Stimulated activated memory B cell treated with anti-CD40 and anti-IgM and Interleukin-4, amounts not matched to agents 10 μg/mL and 1 μg/mL and 100 μg/mL, for 72 hours (primary cell): ENCODE results near the gene CRYBA4.
A peak's percentile ranks its signal among the peaks of the same experiment; 100 is the strongest.

Experiments used
- ATAC-seq: fragments of 150-1000 bp; cut with Tn5 transposase; 2 replicates; pipeline ENCODE4 v1.10.0; 2021
- H3K27ac Mint-ChIP-seq: one replicate; pipeline ENCODE4 v1.8.0; 2022; ENCODE audit warnings: mild to moderate bottlenecking, mixed read lengths
- H3K27me3 Mint-ChIP-seq: one replicate; pipeline ENCODE4 v1.8.0; 2022; ENCODE audit warnings: mixed read lengths
- H3K36me3 Mint-ChIP-seq: one replicate; pipeline ENCODE4 v1.8.0; 2022; ENCODE audit warnings: mixed read lengths
- H3K4me1 Mint-ChIP-seq: one replicate; pipeline ENCODE4 v1.8.0; 2022; ENCODE audit warnings: mixed read lengths
- H3K4me3 Mint-ChIP-seq: one replicate; pipeline ENCODE4 v1.8.0; 2022; ENCODE audit warnings: mild to moderate bottlenecking, moderate library complexity, mixed read lengths
- H3K9me3 Mint-ChIP-seq: one replicate; pipeline ENCODE4 v1.8.0; 2022; ENCODE audit warnings: mixed read lengths

The CRYBA4 gene

DNA sequence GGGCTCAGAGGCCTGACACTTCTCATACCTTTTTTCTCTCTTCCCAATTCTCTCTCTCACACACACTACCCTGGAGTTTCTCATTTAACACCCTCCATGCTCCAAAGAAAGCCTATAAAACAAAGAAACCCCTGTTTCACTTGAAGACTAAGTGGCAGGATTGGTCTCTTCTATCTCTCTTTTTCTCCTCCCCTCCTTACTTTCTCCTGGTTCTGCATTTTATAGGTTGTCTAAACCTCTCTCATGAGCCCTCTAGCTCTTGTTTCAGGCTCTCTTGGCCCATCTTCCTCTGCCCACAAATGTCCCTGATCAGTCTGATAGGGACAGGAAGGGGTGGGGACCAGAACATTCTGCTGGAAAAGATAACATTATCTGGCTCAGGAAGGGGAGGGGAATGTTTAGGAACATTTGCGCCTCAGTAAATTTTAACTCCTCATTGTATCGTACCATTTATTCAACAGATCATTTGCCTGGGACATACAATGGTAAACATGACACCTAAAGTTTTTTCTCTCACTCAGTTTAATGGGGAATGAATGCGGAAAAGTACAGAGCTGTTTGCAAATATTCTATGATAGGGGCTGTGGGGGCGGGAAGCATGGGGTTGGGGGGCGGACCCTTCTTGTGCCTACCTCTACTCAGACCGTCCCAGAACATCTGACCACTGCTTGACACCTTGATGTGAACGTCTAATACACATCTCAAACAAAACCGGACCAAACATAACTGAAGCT is 10.8 kb downstream of the CRYBA4 start:
- H3K9me3 Mint-ChIP-seq: no peaks in the 10 kb centered on the region
- peaks cover 24% of the 10 kb centered on the region for H3K27me3 Mint-ChIP-seq
- ATAC-seq: no peak
- peaks cover 1% of the 10 kb centered on the region for H3K4me1 Mint-ChIP-seq
- no peak overlapping the region for H3K27ac Mint-ChIP-seq
- H3K36me3 Mint-ChIP-seq: no peaks in the 10 kb centered on the region
- H3K4me3 Mint-ChIP-seq: no peak overlapping the region

DNA sequence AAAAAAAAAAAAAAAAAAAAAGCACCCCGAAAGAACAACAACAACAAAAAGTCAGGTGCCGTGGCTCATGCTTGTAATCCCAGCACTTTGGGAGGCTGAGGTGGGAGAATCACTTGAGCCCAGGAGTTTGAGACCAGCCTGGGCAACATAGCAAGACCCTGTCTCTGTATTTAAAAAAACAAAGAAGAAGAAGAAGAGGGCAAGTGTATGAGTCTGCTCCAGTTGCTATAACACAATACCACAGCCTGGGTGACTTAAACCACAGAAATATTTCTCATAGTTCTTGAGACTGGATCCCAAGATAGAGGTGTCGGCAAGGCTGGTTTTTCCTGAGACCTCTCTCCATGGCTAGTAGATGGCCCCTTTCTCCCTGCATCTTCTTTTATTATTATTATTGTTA is 12.4 kb downstream of the CRYBA4 start:
- Mint-ChIP-seq H3K27ac (no peak overlapping the region), H3K4me3 (no peak overlapping the region), H3K27me3 (peaks cover 24% of the 10 kb centered on the region), H3K4me1 (no peaks in the 10 kb centered on the region), H3K9me3 (no peaks in the 10 kb centered on the region), H3K36me3 (no peaks in the 10 kb centered on the region)
- ATAC-seq: no peak

DNA sequence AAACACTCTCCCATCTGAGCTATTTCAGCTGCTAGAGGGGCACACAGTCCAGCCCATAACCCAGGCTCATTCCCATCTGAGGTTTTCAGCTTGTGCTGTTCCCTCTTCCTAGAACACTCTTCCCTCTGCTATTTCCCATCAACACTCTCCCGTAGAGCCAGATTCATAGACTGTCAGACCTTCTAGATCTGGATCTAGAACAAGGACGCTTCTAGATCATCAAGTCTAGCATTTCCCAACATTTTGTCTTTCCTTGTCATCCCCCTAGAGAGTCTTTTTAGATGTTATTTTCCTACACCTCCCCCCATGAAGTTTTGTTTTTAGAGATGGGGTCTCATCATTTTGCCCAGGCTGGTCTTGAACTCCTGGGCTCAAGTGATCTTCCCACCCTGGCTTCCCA is 13.4 kb downstream of the CRYBA4 start:
- Mint-ChIP-seq H3K4me3 (no peak overlapping the region), H3K36me3 (no peaks in the 10 kb centered on the region), H3K27me3 (peaks cover 25% of the 10 kb centered on the region), H3K4me1 (no peaks in the 10 kb centered on the region), H3K9me3 (no peaks in the 10 kb centered on the region), H3K27ac (no peak overlapping the region)
- no peak for ATAC-seq

DNA sequence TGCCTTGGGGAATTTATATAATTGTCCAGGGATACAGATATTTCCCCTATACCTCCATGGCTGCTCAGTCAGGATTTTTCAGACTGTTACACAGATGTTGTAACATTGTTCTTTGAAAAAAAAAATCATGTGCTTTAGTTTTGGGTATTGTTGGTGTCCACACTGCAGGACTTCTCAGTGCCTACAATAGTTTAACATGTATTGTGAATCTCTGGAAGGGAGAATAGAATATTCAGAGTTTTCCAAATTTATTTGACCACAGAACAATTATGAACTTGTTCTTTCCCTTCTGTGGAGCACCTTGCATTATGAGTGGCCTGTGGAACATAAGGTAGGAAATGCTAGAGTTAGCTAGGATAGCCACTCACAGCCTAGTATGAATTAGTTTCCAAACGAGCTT is 14.5 kb downstream of the CRYBA4 start:
- no peak overlapping the region for H3K27ac Mint-ChIP-seq
- H3K27me3 Mint-ChIP-seq: peaks cover 33% of the 10 kb centered on the region
- H3K4me3 Mint-ChIP-seq: no peak overlapping the region
- H3K36me3 Mint-ChIP-seq: no peaks in the 10 kb centered on the region
- no peaks in the 10 kb centered on the region for H3K9me3 Mint-ChIP-seq
- ATAC-seq: no peak
- H3K4me1 Mint-ChIP-seq: no peaks in the 10 kb centered on the region

DNA sequence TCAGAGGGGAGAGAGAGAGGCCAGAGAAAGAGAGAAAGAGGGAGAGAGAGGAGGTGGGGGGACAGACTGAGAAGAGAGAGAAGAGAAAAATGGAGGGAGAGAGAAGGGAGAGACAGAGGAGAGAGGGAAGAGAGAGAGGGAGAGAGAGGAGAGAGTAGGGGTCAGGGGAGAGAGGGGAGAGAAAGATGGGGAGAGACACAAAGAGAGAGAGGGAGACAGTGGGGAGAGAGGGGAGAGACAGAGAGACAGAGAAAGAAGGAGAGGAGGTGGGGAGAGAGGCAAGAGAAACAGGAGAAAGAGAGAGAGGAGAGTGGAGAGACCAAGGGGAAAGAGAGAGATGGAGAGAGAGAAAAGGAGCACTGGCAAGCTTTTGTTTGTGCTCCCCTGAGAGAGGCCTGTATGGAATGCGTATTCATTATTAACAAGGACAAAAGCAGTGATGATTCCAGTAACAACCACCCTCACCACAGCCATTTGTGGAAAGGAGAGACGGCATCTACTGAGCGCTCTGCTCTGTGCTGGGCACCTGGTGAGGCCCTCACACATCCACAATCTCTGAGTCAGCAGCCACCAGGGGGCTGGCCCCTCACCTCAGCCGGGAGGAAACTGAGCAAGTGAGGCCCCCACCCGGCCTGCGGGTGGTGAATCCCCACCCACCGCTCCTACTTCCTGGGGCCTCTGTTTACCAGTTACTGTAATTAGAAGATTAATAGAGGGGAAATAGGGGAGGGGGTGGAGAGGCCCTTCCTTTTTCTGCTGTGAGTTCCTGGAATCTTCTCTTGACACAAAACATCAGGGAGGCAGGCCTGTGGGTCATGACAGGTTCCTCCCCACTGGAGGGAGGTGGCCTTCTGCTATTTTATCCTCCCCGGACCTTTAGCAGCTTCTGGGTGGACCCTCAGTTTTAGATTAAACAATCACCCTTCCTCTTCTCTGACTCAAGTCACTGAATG is 21.0 kb downstream of the CRYBA4 start:
- Mint-ChIP-seq H3K36me3 (no peaks in the 10 kb centered on the region), H3K4me3 (no peak overlapping the region)

DNA sequence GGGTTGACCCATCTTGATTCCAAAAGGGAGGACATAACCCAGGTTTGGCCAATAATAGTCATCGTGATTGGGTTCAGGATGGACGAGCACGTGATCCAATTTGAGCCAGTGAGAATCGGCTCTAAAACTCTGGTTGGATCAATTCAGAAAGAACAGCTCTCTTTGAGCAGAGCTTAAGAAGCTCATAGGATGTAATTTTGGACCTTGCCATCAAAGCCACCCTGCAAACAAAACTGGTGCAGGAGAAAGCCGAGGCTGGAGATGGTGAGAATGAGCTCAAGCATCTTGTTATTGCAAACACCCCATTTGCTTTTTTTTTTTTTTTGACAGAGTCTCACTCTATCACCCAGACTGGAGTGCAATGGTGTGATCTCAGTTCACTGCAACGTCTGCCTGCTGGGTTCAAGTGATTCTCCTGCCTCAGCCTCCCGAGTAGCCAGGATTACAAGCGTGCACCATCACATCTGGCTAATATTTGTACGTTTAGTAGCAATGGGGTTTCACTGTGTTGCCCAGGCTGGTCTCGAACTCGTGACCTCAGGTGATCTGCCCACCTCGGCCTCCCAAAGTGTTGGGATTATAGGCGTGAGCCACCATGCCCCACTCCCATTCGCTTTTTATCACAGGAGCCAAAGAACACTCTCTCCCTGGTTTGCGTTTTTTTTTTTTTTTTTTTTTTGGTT is 21.8 kb downstream of the CRYBA4 start:
- no peaks in the 10 kb centered on the region for H3K36me3 Mint-ChIP-seq
- peak overlapping the region; percentile 86 for H3K27ac Mint-ChIP-seq
- no peaks in the 10 kb centered on the region for H3K9me3 Mint-ChIP-seq
- ATAC-seq: no peak
- H3K27me3 Mint-ChIP-seq: peaks cover 22% of the 10 kb centered on the region
- no peak overlapping the region for H3K4me3 Mint-ChIP-seq
- H3K4me1 Mint-ChIP-seq: peaks cover 21% of the 10 kb centered on the region

More for the DNA sequence above, 21.0 kb downstream of the CRYBA4 start:
- Mint-ChIP-seq H3K27me3 (peaks cover 19% of the 10 kb centered on the region), H3K27ac (peak overlapping the region; percentile 86), H3K4me1 (peaks cover 21% of the 10 kb centered on the region), H3K9me3 (no peaks in the 10 kb centered on the region)
- peak; percentile 14 for ATAC-seq

DNA sequence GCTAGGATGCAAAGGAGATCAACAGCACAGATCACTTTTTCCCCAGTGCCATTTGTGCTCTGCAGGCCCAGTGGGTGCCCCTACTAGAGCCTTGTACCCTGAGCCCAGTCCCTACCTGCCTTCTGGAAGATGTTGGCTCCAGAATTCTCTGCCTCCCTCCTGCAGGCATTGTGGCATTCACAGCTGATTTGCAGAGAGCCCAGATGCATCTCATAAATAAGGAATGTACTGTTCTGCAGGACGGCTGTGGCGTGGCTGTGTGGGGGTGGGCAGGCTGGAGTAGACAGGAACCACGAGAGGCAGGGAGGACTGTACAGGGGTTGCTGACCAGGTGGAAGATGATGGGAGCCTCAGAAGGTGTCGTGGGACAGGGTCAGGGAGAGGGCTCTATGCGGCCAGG is 24.4 kb downstream of the CRYBA4 start:
- Mint-ChIP-seq H3K4me3 (no peak overlapping the region), H3K36me3 (no peaks in the 10 kb centered on the region), H3K27me3 (peaks cover 12% of the 10 kb centered on the region), H3K4me1 (peaks cover 23% of the 10 kb centered on the region), H3K9me3 (no peaks in the 10 kb centered on the region), H3K27ac (no peak overlapping the region)
- ATAC-seq: no peak

DNA sequence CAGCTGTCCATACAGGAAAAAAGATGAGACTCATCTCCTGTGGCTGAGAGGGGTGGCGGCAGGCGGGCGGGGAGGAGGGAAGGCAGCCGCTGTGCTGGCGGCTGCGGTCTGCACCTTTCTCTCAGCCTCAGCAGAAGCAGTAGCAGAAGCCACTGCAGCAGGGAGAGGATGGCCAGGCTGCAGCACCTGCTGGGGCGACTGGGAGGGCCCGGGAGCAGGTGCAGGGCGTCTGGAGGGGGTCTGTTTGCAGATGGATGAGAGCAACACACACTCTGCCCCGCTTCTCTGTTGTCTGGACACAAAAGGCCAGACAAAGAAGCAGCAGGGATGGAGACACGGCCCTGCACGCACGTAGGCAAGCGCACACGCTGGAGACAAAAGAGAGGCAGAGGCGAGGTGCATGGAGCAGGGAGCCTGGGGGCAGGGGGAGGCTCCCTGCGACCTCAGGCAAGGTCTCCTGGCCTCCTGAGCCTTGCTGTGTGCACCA is 26.3 kb downstream of the CRYBA4 start:
- H3K27me3 Mint-ChIP-seq: peaks cover 12% of the 10 kb centered on the region
- ATAC-seq: no peak

DNA sequence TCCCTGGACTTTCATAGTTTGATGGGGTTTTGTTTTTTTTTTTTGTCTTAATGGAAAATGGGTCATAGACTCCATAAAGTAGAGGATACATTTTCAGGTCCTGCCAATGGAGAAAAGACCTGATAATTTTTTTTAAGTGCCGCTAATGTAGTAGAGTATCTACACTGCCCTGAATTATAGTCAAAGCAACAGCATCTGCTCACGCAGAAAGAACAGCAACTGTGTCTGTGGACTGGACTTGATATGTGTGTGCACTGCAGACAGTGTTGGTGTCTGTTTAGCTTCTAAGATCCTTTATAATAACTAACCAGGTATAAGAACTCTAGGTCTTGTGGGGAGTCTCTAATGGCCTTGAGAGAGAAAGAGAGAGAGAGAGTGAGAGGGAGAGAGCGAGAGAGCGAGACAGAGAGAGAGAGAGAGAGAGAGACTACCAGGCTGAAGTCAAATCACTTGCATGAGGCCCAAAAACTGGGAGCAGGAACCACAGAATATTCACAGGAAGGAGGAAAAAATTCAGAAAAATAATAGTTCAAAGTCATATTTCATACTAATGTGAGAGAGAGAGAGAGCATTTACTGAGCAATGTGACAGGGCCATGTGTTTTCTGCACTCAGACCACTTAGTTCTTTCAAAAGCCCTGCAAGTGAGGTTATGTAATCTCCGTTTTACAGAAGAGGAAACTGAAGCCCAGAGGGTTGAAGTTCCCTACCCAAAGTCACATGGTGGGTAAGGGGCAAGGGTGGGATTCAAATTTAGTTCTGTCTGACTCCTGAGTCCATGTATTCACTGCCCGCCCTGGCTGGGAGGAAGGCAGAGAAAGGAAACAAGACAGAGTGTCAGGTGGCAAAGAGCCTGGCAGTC is 27.0 kb downstream of the CRYBA4 start:
- H3K4me1 Mint-ChIP-seq: peaks cover 22% of the 10 kb centered on the region
- H3K27ac Mint-ChIP-seq: peak overlapping the region; percentile 31
- H3K36me3 Mint-ChIP-seq: no peaks in the 10 kb centered on the region
- H3K27me3 Mint-ChIP-seq: peaks cover 12% of the 10 kb centered on the region
- no peak overlapping the region for H3K4me3 Mint-ChIP-seq
- no peaks in the 10 kb centered on the region for H3K9me3 Mint-ChIP-seq
- no peak for ATAC-seq

More for the DNA sequence above, 26.3 kb downstream of the CRYBA4 start:
- Mint-ChIP-seq H3K9me3 (no peaks in the 10 kb centered on the region), H3K4me1 (peaks cover 26% of the 10 kb centered on the region), H3K27ac (peak overlapping the region; percentile 31), H3K36me3 (no peaks in the 10 kb centered on the region), H3K4me3 (no peak overlapping the region)

DNA sequence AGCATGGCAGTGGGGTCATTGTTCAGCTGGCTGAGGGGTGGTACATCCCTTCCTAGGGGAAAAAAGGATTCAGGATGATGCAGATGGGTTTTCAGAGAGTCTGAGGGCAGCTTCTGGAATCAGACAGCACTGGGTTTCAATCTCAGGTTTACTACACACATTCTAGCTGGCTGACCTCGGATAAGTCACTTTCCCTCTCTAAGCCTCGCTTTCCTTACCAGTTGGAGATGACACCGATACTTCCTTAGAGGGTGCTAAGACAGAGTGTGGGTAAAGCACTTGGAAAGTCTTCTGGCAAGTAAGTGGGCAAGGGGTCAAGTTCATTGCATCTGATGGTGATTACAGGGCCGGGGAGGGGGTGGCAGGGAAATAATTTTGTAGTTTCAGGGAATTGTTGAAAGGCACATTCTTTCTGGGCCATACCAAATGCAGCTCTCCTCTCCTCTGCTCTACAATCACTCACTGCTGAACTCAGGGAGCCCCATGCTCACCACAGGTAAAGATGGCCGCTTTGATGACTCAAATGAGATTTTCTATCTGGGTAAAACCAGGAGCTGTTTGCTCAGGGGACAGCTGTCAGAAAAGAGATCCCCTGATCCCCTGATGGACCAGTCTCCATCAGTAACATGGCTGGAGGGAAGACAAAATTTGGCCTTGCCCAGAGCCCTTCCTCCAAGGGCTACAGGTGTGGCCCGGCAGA is 29.1 kb downstream of the CRYBA4 start:
- peaks cover 16% of the 10 kb centered on the region for H3K4me1 Mint-ChIP-seq
- peak overlapping the region; percentile 15 for H3K27ac Mint-ChIP-seq
- ATAC-seq: no peak
- H3K4me3 Mint-ChIP-seq: no peak overlapping the region
- no peaks in the 10 kb centered on the region for H3K9me3 Mint-ChIP-seq
- H3K36me3 Mint-ChIP-seq: no peaks in the 10 kb centered on the region
- H3K27me3 Mint-ChIP-seq: peaks cover 12% of the 10 kb centered on the region

DNA sequence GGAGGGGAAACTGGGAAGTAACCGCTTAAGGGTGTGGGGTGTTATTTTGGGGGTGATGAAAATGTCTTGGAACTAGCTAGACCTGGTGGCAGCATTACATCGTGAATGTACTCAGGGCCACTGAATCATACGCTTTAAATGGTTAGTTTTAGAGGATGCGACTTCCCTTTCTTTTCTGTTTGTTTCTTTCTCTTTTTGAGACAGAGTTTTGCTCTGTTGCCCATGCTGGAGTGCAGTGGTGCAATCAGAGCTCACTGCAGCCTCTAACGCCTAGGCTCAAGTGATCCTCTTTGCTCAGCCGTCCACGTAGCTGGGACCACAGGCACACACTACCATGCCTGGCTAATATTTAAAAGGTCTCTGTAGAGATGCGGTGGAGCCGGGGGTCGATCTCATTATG is 30.1 kb downstream of the CRYBA4 start:
- ATAC-seq: peak; percentile 64
- Mint-ChIP-seq H3K9me3 (no peaks in the 10 kb centered on the region), H3K27ac (peak overlapping the region; percentile 15), H3K27me3 (peaks cover 14% of the 10 kb centered on the region), H3K4me3 (no peak overlapping the region), H3K4me1 (peaks cover 17% of the 10 kb centered on the region), H3K36me3 (no peaks in the 10 kb centered on the region)

DNA sequence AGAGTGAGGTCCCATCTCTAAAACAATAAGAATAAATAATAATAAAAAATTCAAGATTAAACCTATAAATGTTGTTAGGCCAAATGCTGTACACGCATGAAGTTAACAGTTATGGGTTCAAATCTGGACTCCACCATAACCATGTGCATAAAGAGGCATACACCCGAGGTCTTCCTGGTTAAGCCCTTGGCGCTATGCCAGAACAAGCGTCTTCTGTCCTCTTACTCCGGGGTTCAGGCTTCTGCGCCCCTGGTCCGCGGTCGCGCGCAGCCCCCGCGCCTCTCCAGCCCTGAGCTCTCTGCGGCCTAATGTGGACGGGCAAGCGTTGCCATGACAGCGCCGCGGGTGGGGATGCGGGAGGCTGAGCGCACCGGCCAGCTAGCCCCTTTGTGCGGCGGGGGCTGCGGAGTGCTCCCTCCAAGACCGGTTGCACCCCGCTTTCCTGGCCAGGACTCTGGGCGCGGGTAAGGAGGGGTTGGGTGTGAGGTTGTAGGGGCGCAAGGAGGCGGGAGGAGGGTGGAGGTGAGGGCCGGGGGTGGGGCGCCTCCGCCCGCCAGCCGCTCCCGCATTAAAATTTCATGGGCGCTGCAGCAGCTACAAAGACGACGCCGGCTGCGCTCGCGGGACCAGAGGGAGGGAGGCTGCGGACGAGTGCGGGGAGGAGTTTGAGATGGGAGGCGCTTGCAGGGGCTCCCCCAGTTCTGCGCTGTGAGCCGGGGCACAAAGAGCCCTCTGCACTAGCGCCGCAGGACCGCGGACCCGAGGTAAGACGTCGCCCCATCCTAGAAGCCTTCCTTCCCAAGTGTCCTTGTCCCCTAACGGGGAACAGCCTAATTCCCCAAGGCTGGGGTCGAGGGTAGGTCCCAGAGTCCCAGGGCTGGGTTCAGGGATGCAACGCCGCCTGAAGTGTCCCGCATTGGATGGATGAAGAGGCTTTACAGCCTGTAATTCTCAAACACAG is 35.4 kb downstream of the CRYBA4 start, which contains the start of gene MIAT:
Gene MIAT (plus strand): TSS at position 698 of the 961 bp plus-strand sequence.
- Mint-ChIP-seq H3K27me3 (peaks cover 15% of the 10 kb centered on the region), H3K27ac (peak within 1 kb of the TSS; percentile 66), H3K9me3 (no peaks in the 10 kb centered on the region), H3K4me1 (peaks cover 37% of the 10 kb centered on the region), H3K4me3 (peak within 1 kb of the TSS; percentile 84), H3K36me3 (no peaks in the 10 kb centered on the region)
- peak; percentile 82 for ATAC-seq

DNA sequence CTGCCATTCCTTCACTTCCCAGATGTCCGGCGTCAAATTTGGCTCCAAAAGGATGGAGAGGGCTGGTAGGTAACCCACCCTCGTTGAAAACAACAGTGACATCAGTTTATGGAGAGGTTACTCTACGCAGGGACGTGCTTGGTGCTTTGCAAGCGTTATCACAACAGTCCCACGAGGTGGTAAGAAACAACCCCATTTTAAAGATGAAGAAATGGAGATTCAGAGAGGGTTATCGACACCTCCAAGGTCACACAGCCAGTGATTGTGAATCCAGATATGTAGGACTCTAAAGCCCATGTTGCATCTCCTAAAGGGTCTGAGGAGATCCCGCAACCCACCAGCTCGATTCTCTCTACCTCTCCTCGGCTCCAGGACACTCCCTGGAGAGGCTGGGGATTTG is 36.4 kb downstream of the CRYBA4 start:
- H3K4me1 Mint-ChIP-seq: peaks cover 36% of the 10 kb centered on the region
- H3K9me3 Mint-ChIP-seq: no peaks in the 10 kb centered on the region
- no peaks in the 10 kb centered on the region for H3K36me3 Mint-ChIP-seq
- ATAC-seq: no peak
- peaks cover 15% of the 10 kb centered on the region for H3K27me3 Mint-ChIP-seq
- H3K4me3 Mint-ChIP-seq: peak overlapping the region; percentile 84
- peak overlapping the region; percentile 66 for H3K27ac Mint-ChIP-seq
